HEK293T (cell line): Measurements from ENCODE around the gene PAAF1.

Experiments
- BHLHE40 ChIP-seq: fragments of 450-650 bp; IDR thresholded peaks from 2 replicates; pipeline ENCODE4 v1.6.1; 2016; ENCODE audit warnings: mild to moderate bottlenecking, moderate library complexity, borderline replicate concordance
- ELF4 ChIP-seq: fragments of 450-650 bp; IDR thresholded peaks from 2 replicates; pipeline ENCODE4 v1.6.1; 2017; ENCODE audit warnings: antibody characterized with exemption
- FOXA1 ChIP-seq: fragments of 450-650 bp; IDR thresholded peaks from 2 replicates; pipeline ENCODE4 v1.6.1; 2016; ENCODE audit warnings: mild to moderate bottlenecking
- FOXK2 ChIP-seq: fragments of 450-650 bp; IDR thresholded peaks from 2 replicates; pipeline ENCODE4 v1.6.1; 2016; ENCODE audit warnings: mild to moderate bottlenecking
- FOXM1 ChIP-seq: fragments of 450-650 bp; IDR thresholded peaks from 2 replicates; pipeline ENCODE4 v1.6.1; 2017; ENCODE audit warnings: mild to moderate bottlenecking, borderline replicate concordance
- LEF1 ChIP-seq: fragments of 450-650 bp; IDR thresholded peaks from 2 replicates; pipeline ENCODE4 v1.6.1; 2017; ENCODE audit warnings: mild to moderate bottlenecking, borderline replicate concordance
- NFRKB ChIP-seq: fragments of 450-650 bp; IDR thresholded peaks from 2 replicates; pipeline ENCODE4 v1.6.1; 2016; ENCODE audit warnings: mild to moderate bottlenecking, moderate library complexity
- SP1 ChIP-seq: fragments of 450-650 bp; IDR thresholded peaks from 2 replicates; pipeline ENCODE4 v1.6.1; 2017
- SUZ12 ChIP-seq: fragments of 450-650 bp; IDR thresholded peaks from 2 replicates; pipeline ENCODE4 v1.6.1; 2016; ENCODE audit warnings: mild to moderate bottlenecking
- TARDBP ChIP-seq: fragments of 450-650 bp; IDR thresholded peaks from 2 replicates; pipeline ENCODE4 v1.6.1; 2016
- ZNF384 ChIP-seq: fragments of 450-650 bp; IDR thresholded peaks from 2 replicates; pipeline ENCODE4 v1.6.1; 2016
- TF ChIP-seq, protein P1 (sequence below): fragments of 450-650 bp; IDR thresholded peaks from 2 replicates; pipeline ENCODE4 v1.6.1; 2016

DNA sequence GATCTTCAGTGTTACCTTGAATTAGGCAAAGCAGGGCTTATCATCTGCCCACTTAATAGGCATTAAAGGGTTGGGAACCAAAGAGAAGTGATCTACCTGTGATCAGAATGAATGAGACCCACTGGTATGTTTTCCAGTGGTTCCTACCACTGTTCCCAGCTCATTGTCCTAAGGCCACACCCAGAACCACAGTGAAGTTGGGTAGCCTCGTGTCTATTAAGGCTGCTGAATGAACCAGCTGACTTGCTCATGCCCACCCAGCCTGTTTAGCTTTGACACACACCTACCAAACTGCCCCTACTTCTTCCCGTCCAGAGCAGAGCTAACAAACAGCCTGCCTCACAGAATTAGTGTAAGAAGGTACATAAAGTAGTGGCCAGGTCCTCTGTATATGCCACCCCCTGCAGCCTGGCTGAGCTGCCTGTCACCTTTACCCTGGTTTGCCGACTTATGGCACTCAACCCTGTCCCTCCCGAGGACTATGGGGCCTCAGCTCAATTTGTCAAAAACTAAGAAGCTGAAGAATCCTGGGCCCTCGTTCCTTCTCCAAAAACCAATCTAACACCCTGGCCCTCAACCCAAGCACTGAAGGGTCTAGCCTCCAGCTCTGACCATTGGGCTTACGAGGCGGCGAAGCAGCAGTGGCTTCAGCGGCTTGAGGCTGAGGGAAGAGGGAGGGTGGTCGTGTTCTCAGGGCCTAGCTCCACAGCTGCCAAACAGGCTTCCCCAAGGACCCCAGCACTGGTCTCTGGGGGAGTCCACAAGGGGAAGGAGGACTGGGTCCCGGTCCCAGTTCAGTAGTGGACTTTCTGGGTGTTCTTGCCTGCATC, 96.0 kb downstream of the PAAF1 start:
- TF ChIP-seq BHLHE40 (no peak), LEF1 (no peak), SP1 (no peak), SUZ12 (no peak), ELF4 (no peak), ZNF384 (no peak), FOXM1 (no peak), FOXA1 (no peak), NFRKB (no peak), FOXK2 (no peak), TARDBP (no peak)
- TF ChIP-seq, protein P1, sequence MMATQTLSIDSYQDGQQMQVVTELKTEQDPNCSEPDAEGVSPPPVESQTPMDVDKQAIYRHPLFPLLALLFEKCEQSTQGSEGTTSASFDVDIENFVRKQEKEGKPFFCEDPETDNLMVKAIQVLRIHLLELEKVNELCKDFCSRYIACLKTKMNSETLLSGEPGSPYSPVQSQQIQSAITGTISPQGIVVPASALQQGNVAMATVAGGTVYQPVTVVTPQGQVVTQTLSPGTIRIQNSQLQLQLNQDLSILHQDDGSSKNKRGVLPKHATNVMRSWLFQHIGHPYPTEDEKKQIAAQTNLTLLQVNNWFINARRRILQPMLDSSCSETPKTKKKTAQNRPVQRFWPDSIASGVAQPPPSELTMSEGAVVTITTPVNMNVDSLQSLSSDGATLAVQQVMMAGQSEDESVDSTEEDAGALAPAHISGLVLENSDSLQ, result no peak
